NCI-H2107 treated with DMSO at 0.1 percent for 48 hours (cell line): ENCODE measurements around the gene SP3.
A peak's percentile ranks its signal among the peaks of the same experiment; 100 is the strongest.

Source experiments
- DNase-seq: peaks from one replicate; lab custom pipeline; 2025; ENCODE audit not compliant: unreplicated experiment; lab: John Stamatoyannopoulos, UW

Gene SP3

DNA sequence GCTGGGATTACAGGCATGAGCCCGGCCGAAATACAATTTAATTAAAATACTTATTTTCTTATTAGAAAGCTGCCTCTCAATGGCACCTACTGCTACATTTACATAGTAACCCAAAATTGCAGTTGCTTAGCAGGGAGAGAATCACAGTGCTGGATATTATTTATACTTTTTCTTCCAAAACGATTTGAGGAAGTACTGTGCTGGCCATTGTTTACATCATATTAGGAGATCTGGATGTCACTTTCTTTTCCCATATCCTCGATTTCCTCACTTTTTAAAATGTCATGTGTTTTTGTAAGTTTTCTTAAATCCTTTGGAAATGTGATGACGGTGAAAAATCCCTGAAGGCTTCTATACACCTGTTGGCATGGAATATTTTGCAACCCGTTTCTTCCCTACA lies 3.4 kb upstream of the SP3 start:
- no peak for DNase-seq

DNA sequence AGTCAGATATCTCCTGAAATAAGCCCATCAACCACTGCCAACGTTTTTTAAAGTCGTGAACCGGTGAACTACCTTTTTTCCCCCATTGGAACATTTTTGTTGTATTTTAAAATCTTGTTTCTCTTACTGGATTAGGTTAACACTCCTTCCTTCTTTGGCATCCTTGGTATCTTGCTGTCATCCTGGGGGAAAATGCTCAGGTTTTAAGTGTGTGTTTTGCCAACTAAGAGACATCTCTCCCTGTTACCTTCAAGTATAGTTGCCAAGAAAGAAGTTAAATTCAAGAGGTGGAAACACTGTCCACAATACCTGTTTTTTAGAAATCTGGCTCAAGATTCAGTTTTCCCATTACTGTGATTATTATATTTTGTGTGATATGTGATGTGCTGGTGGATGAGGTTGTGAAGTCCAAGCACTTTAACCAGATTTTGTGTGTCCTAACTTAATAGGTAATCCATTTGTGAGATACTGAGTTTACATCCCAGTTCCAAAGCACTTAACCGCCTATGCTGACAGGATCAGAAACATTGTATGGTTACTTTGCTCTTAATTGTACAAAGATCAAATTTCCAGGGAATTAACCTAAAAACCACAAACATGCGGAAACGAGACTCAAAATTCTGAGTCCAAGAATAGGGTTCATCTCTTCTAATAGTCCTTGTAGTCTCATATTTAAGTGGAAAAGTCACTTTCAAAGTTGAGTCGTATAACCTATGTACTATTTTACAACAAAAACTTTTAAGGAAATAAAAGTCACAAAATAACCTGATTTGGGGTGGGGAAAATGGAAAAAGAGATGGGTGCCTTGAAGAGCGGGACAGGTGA lies 1.3 kb upstream of the SP3 start:
- DNase-seq = no peak

DNA sequence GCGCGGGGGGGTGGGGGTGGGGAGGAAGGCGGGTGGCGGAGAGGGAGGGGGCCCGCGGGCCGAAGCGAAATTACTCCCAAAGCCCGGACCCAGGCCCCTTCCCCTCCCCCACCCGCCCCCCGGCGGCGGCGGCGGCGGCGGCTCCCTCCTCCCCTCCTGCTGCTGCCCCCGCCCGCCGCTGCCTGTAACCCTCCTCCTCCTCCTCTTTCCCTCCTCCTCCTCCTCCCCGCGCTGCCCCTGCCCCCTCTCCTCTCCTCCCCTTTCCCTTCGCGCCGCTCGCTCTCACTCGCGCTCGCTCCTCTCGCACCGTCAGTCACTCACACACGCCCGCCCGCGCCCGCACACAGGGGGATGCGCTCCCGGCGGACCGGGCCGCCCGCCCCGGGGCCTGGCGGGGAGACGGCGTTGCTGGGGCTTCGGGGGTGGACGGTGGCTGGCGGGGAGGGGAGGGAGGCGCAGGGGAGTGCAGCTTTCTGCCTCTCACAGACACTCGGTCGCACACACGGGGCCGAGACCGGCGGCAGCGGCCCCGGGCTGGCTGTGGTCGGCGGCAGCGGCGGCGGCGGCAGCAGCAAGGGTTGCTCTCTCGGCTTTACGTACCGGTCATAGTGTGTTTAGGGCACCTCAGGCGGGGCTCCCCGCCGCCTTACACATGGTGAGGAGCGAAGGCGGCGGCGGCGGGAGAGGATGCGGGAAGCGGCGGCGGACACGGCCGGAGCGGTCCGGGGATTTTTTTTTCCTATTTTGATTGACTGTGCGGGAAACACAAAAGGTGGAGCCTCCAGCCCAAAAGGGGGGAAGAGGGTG lies 405 bp downstream of the SP3 start:
- DNase-seq = peak; percentile 39

DNA sequence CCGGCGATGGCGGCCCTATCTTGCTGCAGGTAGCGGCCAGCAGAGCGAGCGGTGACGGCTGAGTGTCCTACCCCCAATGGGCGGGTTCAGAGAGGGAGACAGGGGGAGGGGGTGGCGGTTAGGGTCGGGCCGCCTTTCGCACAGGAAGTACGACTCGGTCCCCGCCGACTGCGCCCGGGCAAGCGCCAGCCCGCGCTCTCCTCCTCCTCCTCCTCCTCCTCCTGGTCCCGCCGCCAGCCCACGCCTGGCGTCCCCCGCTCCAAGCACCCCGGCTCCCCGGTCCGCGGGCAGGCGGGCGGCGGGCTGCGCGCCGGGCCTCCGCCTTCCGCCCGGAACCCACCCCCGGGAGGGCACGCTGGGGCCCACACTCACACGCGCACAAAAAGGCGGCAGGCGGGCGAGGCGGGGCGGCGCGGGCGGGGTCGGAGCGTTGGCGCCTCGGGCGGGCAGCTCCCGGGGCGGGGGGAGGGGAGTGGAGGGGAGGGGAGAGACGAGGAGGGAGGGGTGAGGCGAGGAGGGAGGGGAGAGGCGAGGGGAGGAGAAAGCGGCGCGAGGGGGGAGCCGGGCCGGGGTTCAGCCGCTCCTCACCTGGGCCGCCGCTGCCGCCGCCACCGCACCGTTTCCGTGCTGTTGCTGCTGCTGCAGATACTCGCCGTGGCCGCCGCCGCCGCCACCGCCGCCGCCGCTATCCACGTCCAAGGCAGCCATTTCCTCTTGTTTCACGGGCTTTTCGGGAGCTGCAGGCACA lies 1.2 kb downstream of the SP3 start:
- peak; percentile 39 for DNase-seq

DNA sequence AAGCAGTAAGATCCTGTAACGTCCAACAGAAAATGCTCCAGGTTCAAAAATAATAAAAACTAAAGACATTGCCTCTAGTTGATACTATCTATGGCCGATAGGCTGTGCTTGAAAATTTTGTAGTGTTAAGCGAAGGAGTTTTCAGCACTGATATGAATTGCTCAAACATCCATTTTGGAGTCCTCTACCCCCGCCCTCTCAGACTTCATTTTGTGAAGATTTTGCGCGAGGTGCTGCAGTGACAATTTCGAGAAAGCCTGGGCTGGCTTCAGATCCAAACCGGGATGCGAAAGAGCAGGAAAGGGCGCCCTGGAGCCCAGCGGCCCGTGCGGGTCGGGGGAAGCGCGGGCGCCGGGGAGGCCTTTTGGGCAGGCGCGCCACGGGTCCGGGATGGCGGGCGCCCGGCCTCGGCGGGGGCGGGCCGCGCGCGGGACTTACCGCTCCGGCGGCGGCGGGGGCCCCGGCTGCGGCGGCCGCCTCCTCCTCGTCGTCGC lies 1.8 kb downstream of the SP3 start:
- DNase-seq = peak; percentile 26

DNA sequence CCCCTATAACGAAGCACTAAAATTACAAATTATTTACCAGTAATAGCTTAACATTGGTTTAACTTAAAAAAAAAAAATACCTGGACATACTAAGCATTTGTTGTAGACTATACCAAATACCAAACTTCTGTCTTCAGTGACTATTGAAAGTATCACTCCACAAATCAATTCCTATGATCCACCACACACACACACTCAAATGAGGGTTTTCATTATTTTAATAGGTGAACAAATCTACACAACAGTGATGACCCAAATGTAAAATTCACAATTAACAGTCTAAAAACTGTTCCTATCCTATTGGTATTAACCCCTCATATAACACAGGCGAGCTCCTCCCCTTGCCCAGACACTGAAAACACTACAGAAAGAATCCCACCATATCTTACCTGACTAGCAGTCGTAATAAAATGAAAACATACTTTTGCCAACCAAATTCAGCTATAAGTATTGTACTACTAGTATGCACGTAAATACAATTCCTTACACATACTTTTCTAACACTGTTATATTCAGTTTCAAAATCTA lies 2.5 kb downstream of the SP3 start:
- no peak for DNase-seq

- DNase-seq = no peak
Measured at GRCh38 chr2:173962031-173962430, 3.1 kb downstream of the SP3 start.

GRCh38 chr2:173961346-173961705 lies 3.8 kb downstream of the SP3 start:
- no peak for DNase-seq

DNA sequence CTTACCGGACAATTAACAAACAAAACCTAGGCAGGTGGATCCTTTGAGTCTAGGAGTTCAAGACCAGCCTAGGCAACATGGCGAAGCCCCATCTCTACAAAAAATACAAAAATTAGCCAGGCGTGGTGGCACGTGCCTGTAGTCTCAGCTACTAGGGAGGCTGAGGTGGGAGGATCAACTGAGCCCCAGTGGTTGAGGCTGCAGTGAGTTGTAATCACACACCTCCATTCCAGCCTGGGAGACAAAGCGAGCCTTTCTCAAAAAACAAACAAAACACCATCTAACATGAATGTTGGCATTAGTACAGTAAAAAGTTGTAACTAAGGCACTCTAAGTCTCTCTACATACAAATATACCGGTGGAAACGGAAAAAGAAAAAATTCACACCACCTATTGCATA lies 5.3 kb downstream of the SP3 start:
- DNase-seq = no peak

GRCh38 chr2:173959358-173959884 lies 5.8 kb downstream of the SP3 start:
- DNase-seq = no peak

GRCh38 chr2:173958198-173958846 lies 6.9 kb downstream of the SP3 start:
- no peak for DNase-seq

DNA sequence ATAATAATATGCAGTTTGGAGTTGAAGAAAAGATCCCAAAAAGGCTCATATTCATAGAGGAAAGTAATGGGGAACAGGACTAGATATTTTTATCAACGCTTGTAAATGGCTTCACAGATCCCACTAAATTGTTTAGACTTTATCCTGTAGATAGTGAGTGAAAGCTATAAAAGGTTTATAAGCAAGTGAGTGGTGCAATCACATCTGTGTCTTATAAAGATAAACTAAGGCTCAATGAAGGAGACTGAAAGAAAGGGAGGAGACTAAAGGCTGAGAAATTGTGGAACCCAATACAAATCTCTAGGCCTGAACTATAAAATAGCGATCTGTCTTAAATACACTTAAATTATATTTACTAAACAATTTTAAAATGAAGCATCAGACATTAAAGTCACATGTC lies 7.7 kb downstream of the SP3 start:
- DNase-seq = no peak

DNA sequence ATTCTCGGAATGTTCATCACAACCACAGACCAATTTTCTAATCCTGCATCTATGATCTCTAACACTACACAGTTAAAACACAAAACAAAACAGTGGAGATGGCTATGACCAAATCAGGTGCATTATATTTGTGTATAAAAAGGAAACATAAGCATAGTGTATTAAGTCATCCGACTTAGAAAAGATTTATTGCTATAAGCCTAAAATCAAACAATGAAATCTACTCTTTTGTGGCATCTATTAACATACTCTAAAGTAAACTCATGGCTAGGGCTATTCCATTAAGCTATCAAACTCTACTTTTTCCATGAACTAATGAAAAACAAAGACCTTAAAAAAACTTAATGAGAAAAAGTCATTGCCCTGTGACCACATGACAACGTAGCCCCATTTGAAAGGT lies 8.7 kb downstream of the SP3 start:
- no peak for DNase-seq

GRCh38 chr2:173955867-173956266 lies 9.3 kb downstream of the SP3 start:
- DNase-seq = no peak

DNA sequence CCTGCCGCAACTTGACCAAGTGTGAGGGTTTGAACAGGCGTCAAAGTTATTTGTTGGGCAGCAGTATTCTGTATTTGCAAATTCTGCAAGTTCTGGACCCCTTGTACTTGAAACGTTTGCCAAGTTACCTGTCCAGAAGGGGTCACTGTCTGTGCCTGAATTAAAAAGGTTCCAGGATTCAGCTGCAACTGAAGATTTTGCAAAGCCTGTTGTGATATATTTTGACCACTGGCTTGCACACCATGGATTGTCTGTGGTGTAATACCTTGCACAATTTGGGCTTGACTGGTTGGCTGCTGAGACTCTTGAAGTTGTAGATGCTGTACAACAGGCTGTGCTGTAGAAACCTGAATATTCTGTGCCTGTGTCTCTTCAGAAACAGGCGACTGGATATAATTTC lies 10.2 kb downstream of the SP3 start:
- no peak for DNase-seq

DNA sequence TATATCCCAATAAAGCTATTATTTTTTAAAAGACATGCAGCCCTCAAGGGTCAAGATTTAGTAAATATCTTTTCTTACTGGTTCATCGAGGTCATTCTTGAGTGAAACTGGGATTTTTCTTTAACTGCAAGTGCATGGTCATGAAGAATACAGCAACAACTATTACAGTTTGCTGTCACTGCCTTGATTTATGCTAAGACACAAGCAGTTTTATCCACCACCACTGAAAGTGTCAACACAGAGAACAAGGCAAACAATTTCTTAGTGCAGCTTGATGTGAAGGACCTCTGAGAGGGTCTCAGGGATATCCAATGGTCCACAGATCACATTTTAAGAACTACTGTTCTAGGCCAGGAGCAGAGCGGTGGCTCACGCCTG lies 12.1 kb downstream of the SP3 start:
- DNase-seq = no peak

GRCh38 chr2:173952267-173953046 lies 12.7 kb downstream of the SP3 start:
- DNase-seq = no peak

- no peak for DNase-seq
Measured at GRCh38 chr2:173948842-173949241, 16.3 kb downstream of the SP3 start.

GRCh38 chr2:173948198-173948597 lies 17.0 kb downstream of the SP3 start:
- no peak for DNase-seq

DNA sequence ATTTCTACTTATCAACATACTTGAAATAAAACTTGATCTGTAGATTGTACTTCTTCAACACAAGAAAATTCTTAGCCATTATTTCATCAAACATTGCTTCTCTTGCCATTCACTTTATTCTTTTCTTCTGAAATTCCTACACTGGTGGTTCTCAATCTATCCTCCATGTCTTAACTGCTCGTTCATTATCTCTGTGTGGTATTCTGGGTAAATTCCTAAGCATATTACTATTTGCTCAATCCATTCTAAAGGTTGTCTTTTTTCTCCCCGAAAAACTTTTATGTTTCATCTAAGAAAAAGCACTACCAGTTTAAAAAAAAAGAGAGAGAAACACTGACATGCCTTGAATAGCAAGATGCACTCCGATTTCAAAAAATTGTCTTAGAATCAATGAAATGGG lies 18.0 kb downstream of the SP3 start:
- no peak for DNase-seq
